Endothelial cell of umbilical vein (primary cell): ENCODE measurements around the gene MAL. TPM values are rescaled to one million over a fixed set of nuclear protein-coding genes. Genes with fewer than 3 reads are reported as not detected.

Experiments used
- BruUV-seq: library from RNA; stranded (reverse); fragments of 400-500 nt; replicated peaks from 2 replicates; lab custom pipeline; 2021; lab: Mats Ljungman, UMichigan
- CTCF ChIA-PET: fragments of 300-600, 350-600 bp; sonication (Branson Sonifier 250); formaldehyde crosslinking; loops from one replicate; lab custom pipeline; 2021; ENCODE audit warnings: antibody characterized with exemption, inconsistent platforms; lab: Charles Lee
- POLR2A ChIA-PET: fragments of 300-600, 350-600 bp; sonication (Branson Sonifier 250); formaldehyde crosslinking; loops from one replicate; lab custom pipeline; 2021; ENCODE audit warnings: antibody characterized with exemption, inconsistent platforms; lab: Charles Lee
- DNase-seq: peaks from one replicate; pipeline ENCODE4 v3.0.0-alpha.2; 2011; ENCODE audit warnings: low read depth, low spot score
- FAIRE-seq: peaks from 2 replicates; lab custom pipeline; 2011; peaks lifted over from hg19 to GRCh38; lab: Jason Lieb, UNC
- H2AFZ ChIP-seq: 2 replicates; pipeline ENCODE4 v1.6.0; 2012; ENCODE audit warnings: low read depth, low read length, control low read depth, inconsistent platforms
- H3K27ac ChIP-seq: 2 replicates; pipeline ENCODE4 v1.5.1; 2011; ENCODE audit warnings: low read depth, mild to moderate bottlenecking, control low read depth, low read length, moderate library complexity; ENCODE audit not compliant: insufficient read depth
- H3K27me3 ChIP-seq, 2 experiments: 2 replicates each; pipeline versions ENCODE4 v1.6.0 to v1.6.1; 2011; ENCODE audit warnings: low read length in 2 of 2, mixed read lengths in 1 of 2; ENCODE audit not compliant: control insufficient read depth in 2 of 2, insufficient read depth in 2 of 2
- H3K36me3 ChIP-seq, 2 experiments: 2 replicates in 1 of 2; 3 replicates in 1 of 2; pipeline ENCODE4 v1.5.1; 2011; ENCODE audit warnings: low read length in 2 of 2, mild to moderate bottlenecking in 1 of 2, moderate library complexity in 1 of 2; ENCODE audit not compliant: control insufficient read depth in 2 of 2, insufficient read depth in 2 of 2; ENCODE audit errors: extremely low read depth in 1 of 2
- H3K4me1 ChIP-seq: 3 replicates; pipeline ENCODE4 v1.5.1; 2011; ENCODE audit warnings: mild to moderate bottlenecking, low read length; ENCODE audit not compliant: control insufficient read depth, insufficient read depth; ENCODE audit errors: extremely low read depth
- H3K4me2 ChIP-seq: 2 replicates; pipeline ENCODE4 v1.6.1; 2011; ENCODE audit warnings: low read length, control low read depth, mixed read lengths; ENCODE audit not compliant: insufficient read depth
- H3K4me3 ChIP-seq, 3 experiments: fragments of 200-600 bp in 1 of 3; sonication (generic), shearing (Covaris generic) in 1 of 3; replicated peaks in 1 of 3; 2 replicates each; pipeline ENCODE4 v1.5.1; 2011 to 2016; ENCODE audit warnings: control low read depth in 3 of 3, low read length in 3 of 3, mild to moderate bottlenecking in 2 of 3, inconsistent platforms in 1 of 3, low read depth in 1 of 3, moderate library complexity in 1 of 3; ENCODE audit not compliant: insufficient read depth in 1 of 3
- H3K79me2 ChIP-seq: 2 replicates; pipeline ENCODE4 v1.6.0; 2012; ENCODE audit warnings: low read length, inconsistent platforms; ENCODE audit not compliant: control insufficient read depth, insufficient read depth
- H3K9ac ChIP-seq: replicated peaks from 2 replicates; pipeline ENCODE3; 2011; ENCODE audit warnings: low read length, control low read depth; ENCODE audit not compliant: insufficient read depth; ENCODE audit errors: extremely low read depth
- H3K9me1 ChIP-seq: replicated peaks from 3 replicates; pipeline ENCODE4 v1.6.0; 2011; ENCODE audit warnings: mild to moderate bottlenecking, low read length; ENCODE audit not compliant: control insufficient read depth, insufficient read depth; ENCODE audit errors: extremely low read depth
- H3K9me3 ChIP-seq: replicated peaks from 2 replicates; pipeline ENCODE4 v1.5.1; 2012; ENCODE audit warnings: low read length, inconsistent platforms; ENCODE audit not compliant: control insufficient read depth, insufficient read depth
- H4K20me1 ChIP-seq: replicated peaks from 2 replicates; pipeline ENCODE3; 2011; ENCODE audit warnings: mild to moderate bottlenecking, low read length; ENCODE audit not compliant: control insufficient read depth, insufficient read depth; ENCODE audit errors: extremely low read depth
- FOS ChIP-seq: IDR thresholded peaks from 2 replicates; pipeline ENCODE4 v1.6.1; 2011; ENCODE audit warnings: mild to moderate bottlenecking, low read length, moderate library complexity, borderline replicate concordance; ENCODE audit not compliant: insufficient read depth
- POLR2A ChIP-seq: IDR thresholded peaks from 2 replicates; pipeline ENCODE4 v1.6.1; 2012; ENCODE audit warnings: low read depth, mild to moderate bottlenecking, control low read depth, low read length
- dilution Hi-C: fragments of 300-500 bp; cut with MboI; formaldehyde crosslinking; loops from one replicate; pipeline ENCODE4 v1.15.0; 2019; ENCODE audit warnings: low sequenced_read_pairs; ENCODE audit not compliant: extremely low pct_ligation_motif_present
- intact Hi-C: fragments of 100-400 bp; cut with micrococcal nuclease; formaldehyde crosslinking; loops from one replicate; pipeline ENCODE4 v1.10.0; 2022
- polyA plus RNA-seq, 4 experiments: library from polyadenylated mRNA; depleted of rRNA in 3 of 4; stranded (reverse) in 3 of 4; unstranded in 1 of 4; fragments of >200 nt; gene quantifications; 2 replicates each; pipeline versions ENCODE4 v1.2.1 to v1.2.3, GENCODE V29; 2011 to 2012; ENCODE audit warnings: missing spikeins in 1 of 4
- total RNA-seq: library from RNA; stranded (reverse); gene quantifications from 2 replicates; pipeline ENCODE4 v1.2.3, GENCODE V29; 2021
- TF ChIP-seq, protein P1 (sequence below): IDR thresholded peaks from 2 replicates; pipeline ENCODE4 v1.6.1; 2011; ENCODE audit not compliant: insufficient read depth, insufficient read length

Gene MAL
- total and polyA plus RNA-seq, 2 donors (not counting 3 experiments of a cell fraction or from before 2014, with no cell fraction given), result not detected

DNA sequence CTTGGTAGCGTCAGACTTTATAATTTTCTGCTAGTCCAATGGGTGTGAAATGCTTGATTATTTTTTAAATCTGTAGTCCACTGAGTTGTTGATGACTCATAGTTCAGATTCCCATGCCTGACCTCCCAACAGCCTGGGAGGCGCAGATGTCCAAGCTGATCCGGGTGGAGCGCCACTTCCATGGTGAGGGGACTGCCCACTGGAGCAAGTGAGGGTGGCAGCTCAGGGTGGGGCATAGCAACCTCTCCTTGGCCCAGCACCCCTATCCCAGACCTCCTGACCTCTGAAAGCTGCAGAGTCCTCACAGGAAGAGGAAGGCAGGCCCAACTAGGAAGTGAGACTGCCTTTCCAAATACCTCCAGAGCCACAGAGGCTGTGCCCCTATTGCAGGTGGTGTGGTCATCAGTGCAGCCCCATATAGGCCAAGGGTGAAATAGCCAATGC, 4.4 kb downstream of the MAL start:
- CTCF ChIA-PET, result no interaction called here
- TF ChIP-seq, protein P1, sequence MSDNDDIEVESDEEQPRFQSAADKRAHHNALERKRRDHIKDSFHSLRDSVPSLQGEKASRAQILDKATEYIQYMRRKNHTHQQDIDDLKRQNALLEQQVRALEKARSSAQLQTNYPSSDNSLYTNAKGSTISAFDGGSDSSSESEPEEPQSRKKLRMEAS, result no peak
- no peak for TF ChIP-seq POLR2A

DNA sequence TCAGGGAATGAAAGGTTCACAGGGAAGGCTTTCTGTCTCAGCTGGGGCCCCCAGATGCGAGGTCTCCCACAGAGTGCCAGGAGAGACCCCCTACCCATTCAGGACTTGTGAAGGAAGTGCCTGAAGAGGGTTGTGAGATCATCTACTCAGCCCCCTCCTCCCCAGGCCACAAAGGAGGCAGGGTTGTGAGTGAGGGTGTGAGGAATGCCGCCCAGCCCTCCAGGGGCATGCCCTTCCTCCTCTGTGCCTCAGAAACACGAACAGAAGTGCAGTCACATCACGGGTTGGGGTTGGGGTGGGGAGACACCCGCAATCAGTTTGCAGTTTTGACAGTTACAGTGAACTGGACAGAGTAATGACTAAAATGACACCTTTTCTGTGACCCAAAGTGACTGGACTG, 5.0 kb downstream of the MAL start:
- H3K27me3 ChIP-seq, result peaks cover 19 to 21% of the 10 kb centered on the region in 2 experiments
- H3K4me2 ChIP-seq, result no peak overlapping the region
- dilution Hi-C loops, result no loop called here
- H3K4me1 ChIP-seq, result no peaks in the 10 kb centered on the region
- no peak overlapping the region for H3K4me3 ChIP-seq
- H3K36me3 ChIP-seq, result no peaks in the 10 kb centered on the region
- no peak overlapping the region for H3K27ac ChIP-seq
- FAIRE-seq, result no peak
- no peaks in the 10 kb centered on the region for H3K9me3 ChIP-seq
- H3K9ac ChIP-seq, result no peak overlapping the region
- CTCF ChIA-PET, result no interaction called here
- H4K20me1 ChIP-seq, result no peaks in the 10 kb centered on the region
- POLR2A ChIA-PET, result no interaction called here
- DNase-seq, result no peak
- H3K79me2 ChIP-seq, result no peaks in the 10 kb centered on the region
- no peaks in the 10 kb centered on the region for H3K9me1 ChIP-seq
- no peak for TF ChIP-seq FOS
- intact Hi-C loops, result no loop called here
- no peak overlapping the region for H2AFZ ChIP-seq
- no TSS peak for BruUV-seq

More for the DNA sequence above, 4.4 kb downstream of the MAL start:
- Histone ChIP-seq H3K27me3 (peaks cover 24 to 25% of the 10 kb centered on the region in 2 experiments), H3K4me3 (no peak overlapping the region), H3K4me2 (no peak overlapping the region), H3K36me3 (no peaks in the 10 kb centered on the region), H3K27ac (no peak overlapping the region), H2AFZ (no peak overlapping the region), H3K9me3 (no peaks in the 10 kb centered on the region), H3K9me1 (no peaks in the 10 kb centered on the region), H3K79me2 (no peaks in the 10 kb centered on the region), H4K20me1 (no peaks in the 10 kb centered on the region), H3K4me1 (no peaks in the 10 kb centered on the region), H3K9ac (no peak overlapping the region)
- FAIRE-seq (no peak), DNase-seq (no peak)
- dilution Hi-C loops, result no loop called here
- POLR2A ChIA-PET, result no interaction called here
- no TSS peak for BruUV-seq
- intact Hi-C loops, result no loop called here
